Stimulated activated CD8-positive, alpha-beta memory T cell treated with anti-CD3 and anti-CD28 coated beads, Interleukin-15, amount 100 ng/mL, for 1 hour (primary cell): ENCODE data around the gene CLEC16A.

ENCODE experiments used
- DNase-seq: peaks from one replicate; pipeline ENCODE4 v3.0.0-alpha.2; 2020; ENCODE audit warnings: low read depth

CLEC16A gene

DNA sequence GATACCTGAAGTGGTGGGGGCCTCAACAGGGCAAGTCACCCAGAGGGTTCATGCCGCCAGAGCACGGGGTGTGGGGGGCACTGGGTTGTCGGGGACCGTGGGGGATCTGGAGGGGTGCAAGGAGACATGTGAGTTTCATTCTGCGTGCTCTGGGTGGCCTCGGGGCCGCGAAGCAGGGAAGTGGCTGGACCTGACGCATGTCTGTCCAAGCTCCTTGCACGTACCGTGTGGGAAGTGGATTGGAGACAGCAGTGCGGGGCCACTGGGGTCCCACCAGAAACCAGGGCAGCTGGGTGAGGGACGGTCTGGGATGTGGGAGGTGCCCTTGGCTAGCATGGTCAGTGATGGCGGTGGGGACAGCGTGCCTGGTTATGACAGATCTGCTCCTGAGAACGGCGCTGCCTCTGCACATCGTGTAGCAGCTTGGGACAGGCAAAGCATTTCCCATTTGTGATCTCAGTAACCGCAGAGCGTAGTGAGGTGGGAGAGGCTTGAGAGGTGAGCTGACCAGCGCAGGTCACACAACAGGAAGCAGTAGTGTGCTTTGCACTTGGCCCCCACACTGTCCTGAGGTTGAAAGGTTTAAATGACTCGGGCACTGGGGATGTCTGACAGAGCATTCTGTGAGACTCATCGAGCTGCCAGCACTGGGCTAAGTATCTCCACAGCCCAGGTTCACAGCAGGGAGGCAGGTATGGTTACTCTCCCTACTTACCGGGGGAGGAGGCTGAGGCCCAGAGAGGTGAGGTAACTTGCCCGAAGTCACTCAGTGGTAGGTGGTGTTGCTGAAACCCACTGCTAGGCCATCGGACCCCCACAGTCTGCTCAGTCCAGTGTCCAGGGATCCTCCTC is 197.3 kb downstream of the CLEC16A start:
- no peak for DNase-seq

DNA sequence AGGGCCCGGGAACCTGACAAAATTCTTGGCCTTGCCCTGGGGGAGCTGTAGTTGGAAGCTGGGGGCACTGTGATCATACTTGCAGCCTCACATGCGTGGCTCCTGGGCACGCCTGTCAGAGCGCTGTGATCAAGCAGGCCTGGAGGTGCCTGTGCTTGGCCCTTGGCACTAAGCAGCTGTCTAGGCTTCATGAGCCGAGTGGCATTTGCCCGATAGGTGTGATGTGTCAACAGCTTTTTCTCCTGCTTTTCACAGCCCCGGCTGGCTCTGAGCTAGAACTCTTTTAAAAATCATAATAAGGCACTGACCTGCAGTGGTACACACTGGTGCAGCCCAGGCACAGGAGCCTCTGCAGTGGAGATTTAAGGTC is 197.9 kb downstream of the CLEC16A start:
- DNase-seq: no peak

DNA sequence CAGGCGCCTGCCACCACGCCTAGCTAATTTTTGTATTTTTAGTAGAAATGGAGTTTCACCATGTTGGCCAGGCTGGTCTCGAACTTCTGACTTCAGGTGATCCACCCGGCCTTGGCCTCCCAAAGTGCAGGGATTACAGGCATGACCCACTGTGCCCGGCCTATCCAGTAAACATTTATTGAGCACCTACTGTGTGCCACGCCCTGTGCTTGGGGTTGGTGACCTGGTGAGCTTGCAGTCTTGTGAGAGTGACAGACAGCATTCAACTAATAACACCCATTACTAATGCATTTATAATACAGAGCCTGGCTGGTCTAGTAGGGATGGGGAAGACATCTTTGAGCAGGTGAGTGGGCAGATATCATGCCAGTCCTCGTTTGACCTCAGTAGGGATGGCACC is 198.6 kb downstream of the CLEC16A start:
- no peak for DNase-seq

DNA sequence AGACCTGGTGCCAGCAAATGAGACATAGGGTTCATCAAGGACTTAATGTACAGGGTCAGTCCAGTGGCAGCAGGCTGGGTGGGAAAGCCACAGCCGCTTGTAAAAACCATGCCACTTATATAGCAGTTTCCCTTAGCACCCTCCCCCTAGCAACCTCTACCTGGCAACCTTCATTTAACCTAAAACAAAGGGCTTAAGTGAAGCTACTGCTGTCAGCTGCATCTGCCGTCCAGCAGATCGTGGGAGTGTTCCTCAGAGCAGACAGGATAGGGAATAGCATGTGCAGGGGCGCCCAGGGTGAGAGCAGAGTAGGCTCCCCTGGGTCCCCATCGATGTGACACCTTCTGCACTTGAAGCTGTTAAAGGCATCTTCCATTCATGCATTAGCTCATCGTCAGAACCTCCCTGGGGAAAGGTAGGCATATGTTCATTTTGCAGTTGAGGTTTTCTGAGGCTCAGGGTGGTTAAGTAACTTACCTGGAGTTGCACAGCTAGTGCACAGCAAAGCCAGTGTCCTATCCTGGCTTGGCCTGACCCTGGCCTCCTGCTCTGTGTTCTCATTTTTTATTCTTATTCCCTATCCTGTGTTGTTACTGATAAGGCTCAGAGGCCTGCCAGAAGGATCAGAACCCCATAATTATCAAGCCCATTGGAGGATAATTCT is 199.1 kb downstream of the CLEC16A start:
- no peak for DNase-seq

DNA sequence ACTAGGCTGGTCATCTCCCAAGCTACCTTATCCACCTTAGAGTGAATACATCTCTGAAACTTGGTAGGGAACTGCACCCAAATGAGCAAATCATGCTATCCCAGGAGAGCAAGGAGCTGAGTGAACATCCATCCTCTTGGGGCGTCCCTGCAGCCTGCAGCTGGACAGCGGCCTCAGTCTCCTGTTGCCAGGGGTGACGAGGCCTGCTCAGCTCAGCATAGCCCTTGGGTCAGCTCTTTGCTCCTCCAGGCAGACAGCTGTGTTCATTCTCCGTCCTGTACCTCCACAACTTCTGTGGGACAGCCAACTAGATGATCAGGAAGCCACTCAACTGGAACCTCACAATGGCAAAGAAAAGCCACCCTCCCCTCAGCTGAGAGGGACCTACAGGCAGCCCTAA is 199.8 kb downstream of the CLEC16A start:
- DNase-seq: no peak

DNA sequence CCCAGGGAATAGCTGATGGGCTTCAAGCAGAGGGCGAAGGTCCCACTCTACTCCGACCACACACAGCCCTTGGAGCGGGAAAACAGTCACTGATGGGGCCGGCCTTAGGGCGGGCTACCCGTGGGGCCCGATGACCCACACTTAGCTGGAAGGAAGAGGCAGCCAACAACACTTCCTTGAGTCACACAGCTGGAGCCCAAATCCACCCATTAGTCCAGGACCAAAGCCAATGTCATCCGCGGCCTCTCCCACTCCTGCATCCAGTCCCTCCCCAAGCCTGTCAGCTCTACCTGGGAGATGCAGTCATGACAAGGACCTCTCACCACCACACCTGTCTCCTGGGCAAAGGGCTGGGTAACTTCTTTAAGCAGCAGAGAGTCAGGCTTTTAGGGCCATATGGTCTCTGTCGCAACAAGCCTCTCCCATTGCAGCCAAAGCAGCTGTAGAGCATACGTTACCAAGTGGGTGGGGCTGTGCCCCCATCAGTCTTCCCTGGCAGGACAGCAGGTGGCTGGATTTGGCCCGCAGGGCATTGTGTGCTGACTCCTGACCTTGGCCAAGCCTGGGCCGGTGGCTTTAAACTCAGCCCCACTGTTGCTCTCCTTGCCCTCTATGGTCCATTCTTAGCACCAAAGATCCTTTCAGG is 200.9 kb downstream of the CLEC16A start:
- no peak for DNase-seq

DNA sequence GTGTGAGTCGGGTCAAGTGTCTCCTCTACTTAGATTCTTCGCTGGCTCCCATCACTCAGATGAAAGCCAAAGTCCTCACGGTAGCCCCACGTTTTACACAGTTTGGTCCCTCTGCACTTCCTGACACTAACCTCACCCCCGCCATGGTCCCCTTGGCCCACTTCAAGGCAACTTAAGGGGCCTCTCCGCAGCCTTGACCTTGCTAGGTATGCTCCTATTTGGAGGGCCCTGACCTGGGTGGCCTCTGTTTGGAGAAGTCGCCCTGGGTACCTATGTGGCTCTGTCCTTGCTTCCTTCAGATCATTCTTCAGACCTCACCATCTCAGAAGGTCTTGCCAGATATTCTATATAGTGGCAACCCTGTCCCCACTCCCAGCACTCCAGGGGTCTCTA is 201.5 kb downstream of the CLEC16A start:
- no peak for DNase-seq

DNA sequence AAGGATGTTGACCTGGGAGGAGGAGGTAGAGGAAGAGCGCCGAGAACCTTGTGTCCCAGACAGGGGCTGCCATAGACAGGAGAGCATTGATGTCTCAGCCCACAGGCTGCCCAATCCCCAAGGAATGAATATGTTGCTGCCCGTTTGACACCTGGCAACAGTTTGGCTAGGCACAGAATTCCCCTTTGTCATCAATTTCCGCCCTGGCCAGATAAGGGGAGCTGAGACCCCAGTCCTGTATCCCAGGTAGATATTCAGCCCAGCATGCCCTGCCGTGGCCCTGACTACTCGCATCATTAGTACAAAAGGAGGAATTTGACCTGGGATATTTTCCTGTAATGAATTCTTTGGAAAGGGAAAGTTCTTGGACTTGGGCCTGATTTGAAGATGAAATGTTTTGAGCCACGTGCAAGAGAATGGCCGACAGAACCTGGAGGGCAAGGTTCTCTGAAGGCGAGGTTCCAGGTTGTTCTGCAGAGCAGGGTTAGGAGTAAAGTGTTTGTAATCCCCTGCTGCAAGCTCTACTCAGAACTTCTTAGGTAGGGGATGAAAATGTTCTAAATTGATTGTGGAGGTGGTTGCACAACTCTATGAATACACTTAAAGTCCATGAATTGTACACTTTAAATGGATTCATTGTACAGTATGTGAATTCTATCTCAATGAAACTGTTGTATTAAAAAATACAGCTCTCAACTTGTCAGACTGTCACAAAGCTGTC is 202.8 kb downstream of the CLEC16A start:
- no peak for DNase-seq

DNA sequence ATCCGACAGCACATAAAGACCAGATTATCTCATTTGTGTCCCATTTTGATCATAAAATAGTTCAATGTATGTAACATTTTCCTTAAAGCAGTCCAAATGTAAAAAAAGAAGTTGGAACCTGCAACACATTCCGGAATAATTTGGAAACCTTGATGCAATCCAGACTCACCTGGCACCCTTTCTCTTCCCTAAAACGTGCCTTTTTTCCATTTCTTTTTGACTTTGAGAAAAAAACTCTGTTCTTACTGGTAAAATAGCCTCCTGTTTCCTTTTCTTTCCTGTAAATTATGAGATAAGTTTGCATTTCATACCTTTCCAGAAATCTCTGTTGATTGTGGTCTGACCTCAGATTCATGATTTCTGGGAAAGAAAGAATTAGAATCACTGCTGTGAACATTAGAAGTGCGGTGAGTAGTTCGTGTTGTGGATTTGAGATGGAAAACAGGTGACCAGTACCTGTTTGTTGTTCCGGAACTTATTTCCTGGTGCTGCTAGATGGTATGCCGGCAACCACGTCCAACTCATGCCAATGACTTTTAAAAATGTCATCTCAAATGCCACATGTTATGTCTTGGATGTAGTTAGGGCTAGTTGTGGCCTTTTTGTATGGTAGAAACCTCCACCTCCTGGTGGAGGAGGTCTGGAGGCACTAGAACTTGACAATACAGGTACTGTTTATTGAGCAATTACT is 203.5 kb downstream of the CLEC16A start:
- DNase-seq: no peak

DNA sequence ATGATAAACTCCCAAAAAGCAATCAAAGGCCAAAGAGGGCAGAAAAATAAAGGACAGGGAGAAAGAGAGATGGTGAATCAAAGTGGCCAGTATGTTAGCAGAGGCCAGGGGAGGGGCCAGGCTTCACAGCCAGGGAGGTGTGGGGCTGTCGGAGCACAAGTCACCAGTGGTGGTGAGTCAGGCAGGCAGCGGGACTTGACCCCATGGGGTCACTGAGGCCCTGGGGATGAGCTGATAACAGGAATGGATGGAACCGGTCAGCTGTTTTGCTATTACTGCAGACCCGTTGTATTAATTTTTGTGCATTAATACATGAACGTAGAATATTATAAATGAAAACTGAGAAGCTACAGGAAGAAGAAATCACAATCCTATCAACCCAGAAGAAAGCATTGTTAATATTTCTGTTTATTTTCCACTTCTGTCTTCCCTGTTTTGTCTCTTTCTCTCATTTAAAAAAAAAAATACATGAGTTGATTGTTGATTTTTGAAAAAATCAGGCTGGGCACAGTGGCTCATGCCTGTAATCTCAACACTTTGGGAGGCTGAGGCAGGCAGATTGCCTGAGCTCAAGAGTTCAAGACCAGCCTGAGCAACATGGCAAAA is 204.8 kb downstream of the CLEC16A start:
- no peak for DNase-seq

DNA sequence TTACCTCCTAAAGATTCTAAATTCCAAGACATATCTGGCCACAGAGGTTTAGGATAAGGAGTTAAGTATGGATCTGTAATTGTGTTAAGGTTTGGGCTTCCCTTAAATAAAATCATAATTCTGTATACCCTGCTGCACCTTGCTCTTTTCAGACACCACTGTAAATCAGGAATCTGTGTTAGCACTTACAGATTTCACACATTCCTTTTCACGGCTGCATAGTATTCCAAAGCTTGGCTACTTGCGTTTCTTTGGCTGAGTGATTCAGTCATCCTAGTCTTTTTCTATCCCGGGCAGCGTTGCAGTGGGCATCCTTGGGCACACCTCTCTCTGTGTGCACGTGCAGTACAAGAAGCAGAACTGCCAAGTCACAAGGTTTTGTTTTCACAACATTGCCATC is 205.8 kb downstream of the CLEC16A start:
- no peak for DNase-seq

DNA sequence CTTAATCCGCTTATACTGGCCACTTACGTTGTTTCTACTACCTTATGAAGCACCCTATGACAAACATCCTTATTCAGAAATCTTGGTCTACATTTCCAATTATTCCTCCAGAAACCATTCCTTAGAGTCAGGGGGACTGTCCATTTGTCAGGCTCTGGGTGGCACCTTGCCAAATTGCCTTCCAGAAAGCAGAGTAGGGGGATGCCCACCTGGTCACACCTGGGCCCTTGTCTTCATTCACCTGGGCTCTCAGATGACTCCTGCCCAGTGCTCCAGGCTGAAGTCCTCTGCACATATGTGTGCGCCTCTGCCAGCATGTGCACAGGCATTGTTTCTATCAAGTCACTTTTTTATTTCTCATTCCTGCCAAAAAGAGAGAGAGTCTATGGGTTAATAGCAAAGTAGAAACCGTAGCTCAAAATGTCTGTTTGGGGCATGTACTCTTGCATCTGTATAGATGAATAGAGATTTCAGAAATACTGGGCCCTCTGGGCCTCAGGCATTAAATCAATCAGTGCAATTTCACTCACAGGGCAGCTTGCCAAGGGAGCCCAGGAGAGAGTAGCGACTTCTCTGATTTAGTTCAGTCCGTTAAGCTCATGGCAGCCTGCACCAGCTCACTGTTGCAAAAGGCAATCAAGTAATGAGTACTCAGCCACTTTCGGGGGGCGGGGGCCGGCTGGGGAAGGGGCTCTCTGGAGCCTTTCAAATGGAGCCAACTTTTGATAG is 207.0 kb downstream of the CLEC16A start:
- no peak for DNase-seq

DNA sequence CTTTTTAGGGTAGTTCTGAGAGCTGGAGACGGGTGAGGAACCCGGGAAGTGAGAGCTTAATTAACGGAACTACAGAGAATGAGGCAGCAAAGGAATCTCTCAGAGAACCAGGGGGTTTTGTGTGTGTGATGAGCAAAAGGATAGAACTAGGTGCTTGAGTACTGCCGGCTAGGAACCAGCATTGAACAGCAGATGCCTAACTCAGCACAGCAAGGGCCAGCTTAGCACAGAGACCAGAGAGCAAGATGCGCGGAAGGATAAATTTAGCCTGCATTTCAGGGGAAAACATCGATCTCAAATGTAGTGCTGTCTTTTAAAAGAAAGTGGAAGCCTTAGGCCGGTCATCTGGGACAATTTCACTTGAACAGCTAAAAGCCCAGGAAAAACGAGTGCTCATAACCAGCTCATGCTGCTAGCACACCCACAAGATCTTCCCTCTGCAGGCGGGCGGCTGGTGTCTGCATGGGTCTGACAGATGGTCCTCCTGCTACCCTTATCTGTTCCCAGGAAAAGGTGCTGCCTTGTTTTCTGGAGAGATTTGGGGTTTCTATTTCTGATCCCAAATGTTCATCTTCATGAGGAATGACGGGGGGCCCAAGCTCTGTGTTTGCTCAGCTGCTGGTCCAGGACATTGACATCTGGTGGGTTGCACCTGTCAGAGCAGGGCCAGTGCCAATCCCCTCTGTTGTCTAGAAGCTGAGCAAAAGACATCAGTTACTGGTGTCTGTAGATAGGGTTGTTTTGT is 207.7 kb downstream of the CLEC16A start:
- no peak for DNase-seq

DNA sequence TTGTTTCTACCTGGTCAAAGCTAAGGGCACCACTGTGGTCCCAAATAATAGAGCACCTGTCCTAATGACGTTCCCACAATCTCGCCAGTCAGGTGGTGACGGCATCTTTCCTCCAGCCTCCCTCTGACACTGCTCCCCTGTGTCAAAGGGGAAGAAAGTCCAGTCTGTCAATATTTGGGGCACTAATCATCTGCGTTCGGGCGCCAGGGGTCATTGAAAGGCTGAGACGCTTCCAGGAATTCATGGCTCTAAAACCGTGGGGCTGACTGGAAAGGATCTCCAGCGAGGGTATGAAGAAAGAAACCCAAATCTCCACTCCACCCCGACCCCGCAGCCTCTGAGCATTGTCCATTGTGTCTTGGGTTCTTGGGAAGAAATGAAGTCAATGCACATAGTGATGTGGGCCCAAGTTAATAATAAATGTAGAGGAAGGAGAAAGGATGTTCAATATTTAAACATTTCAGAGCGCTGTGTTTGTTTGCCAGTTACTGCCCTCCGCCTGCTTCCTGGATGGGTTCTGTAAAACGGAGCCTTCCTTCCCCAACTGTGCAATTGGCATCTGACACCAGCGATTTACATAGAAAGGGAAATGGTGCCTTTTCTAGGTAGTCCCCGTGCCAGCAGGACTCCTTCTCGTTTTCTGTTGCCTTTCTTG is 208.4 kb downstream of the CLEC16A start:
- no peak for DNase-seq

DNA sequence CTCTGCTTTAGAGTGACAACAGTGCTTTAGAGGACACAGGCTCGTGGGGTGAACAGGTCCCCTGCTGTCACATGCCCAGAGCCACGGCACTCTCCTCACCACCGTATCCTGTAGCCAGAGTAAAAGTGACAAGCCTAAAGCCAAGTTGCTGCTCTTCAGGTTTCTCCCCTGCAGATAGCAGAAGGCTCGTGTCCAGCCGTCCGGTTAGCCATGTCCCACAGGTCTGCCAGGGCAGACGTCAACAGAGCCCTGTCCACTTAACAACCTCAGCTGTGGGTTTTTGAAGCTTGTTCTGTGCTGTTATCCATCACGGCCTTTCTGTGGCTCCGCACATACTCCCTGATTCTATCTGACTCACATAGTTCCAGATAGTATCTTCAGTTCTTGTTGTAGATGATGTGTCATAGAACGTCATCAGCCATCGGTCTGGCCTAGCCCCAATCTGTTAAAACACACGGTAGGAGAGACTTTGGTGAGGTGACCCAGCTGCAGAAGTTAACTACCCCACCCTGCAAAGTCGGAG is 211.0 kb downstream of the CLEC16A start:
- no peak for DNase-seq

DNA sequence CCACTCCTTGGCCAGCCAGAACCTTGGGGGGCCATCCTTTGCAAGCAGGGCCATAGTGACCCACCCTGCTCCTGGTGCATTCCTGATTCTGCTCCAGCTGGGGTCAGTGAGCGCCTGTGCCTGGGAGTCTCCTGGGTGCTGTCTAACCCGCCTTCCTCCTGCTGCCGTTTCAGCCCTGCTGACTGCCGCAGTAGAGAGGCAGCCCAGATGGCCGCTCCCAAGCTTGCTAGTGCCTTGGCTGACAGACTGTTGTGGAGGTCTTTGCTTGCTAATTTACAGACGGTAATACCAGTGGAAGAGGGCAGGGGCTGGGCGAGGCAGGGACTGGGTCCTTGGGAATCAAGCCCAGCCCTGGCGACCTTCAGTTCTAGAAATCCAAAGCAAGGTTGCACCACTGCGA is 212.0 kb downstream of the CLEC16A start:
- no peak for DNase-seq

DNA sequence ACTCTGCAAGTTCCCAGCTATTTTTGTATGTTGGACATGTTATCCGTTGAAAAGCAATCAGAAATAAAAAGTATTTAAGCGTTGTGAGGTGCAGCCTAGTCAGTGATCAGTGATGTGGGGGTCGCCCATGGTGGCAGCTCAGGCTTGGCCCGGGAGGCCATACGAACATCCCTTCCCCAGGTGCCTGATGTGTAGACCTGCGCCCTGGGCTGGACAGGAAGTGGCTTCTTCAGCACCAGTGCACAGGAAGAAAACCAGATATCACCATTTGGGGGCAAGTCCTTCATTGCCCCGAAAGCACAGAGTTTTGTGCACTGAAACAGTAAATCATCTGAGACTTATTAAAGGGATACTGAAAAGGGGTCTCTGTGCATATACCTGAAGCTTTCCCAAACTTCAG is 212.8 kb downstream of the CLEC16A start:
- DNase-seq: no peak

DNA sequence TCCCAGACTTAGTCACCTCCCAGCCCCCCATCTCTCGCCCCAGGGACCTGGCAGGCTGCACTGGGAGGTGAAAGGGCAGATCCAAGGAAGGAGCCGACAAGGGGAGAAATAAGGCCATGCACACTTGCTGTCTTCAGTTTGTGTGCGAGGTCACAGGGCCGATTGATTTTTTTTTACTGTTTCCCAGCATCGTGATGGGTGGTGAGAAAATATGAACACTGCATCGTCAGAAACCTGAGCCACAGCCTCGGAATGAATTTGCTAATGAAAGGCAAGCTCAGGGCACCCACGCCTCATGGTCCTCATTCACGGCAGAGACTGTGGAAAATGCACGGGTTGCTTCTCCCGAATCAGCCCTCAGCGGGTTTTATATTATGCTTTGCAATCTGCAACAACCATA is 213.7 kb downstream of the CLEC16A start:
- DNase-seq: no peak

DNA sequence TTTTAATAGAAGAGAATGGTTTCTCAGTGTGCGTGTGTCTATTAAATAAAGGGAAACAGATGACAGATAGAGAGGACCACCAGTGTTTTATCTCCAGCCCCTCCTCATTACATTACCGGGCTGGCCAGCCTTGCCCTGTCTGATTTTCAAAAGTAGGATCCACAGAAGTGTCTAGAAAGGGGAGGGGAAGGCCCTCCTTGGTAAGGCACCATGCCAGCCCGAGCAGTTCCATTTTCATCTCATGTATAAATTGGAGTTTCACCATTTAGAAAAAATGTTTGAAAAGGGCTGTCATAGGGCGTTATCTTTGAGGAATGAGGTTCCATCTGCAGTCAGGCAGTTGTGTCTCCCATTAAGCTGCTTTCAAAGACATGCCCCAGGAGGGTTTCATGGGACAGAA is 214.9 kb downstream of the CLEC16A start:
- no peak for DNase-seq
